HepG2 (cell line): ENCODE measurements around the gene GJD3. TPM values are rescaled to one million over a fixed set of nuclear protein-coding genes. Genes with fewer than 3 reads are reported as not detected.
A peak's percentile ranks its signal among the peaks of the same experiment; 100 is the strongest.

ENCODE experiments used
- ATAC-seq: fragments of 200-7000 bp; cut with Tn5 transposase; 3 replicates; pipeline ENCODE4 v1.9.1; 2020; ENCODE audit warnings: mild to moderate bottlenecking, moderate library complexity
- BruUV-seq: library from RNA; stranded (reverse); fragments of 400-500 nt; replicated peaks from 2 replicates; lab custom pipeline; 2021; lab: Mats Ljungman, UMichigan
- CTCF ChIA-PET: fragments of 300-600 bp; formaldehyde crosslinking; extraction: SDS; loops from one replicate; lab custom pipeline; 2021; ENCODE audit warnings: low total read pairs, inconsistent platforms, low intra/inter-chr PET ratio; lab: Yijun Ruan, JAX
- POLR2A ChIA-PET: fragments of 350-600 bp; sonication (Branson Sonifier 250); formaldehyde crosslinking; loops from one replicate; lab custom pipeline; 2020; ENCODE audit warnings: antibody characterized with exemption, inconsistent platforms; lab: Yijun Ruan, JAX
- DNase-seq: peaks from one replicate; pipeline ENCODE4 v3.0.0-alpha.2; 2015; ENCODE audit warnings: low spot score
- FAIRE-seq: peaks from 3 replicates; lab custom pipeline; 2011; peaks lifted over from hg19 to GRCh38; lab: Jason Lieb, UNC
- H2AFZ ChIP-seq: one replicate; pipeline ENCODE4 v1.6.1; 2011; ENCODE audit warnings: low read length, inconsistent platforms
- H3K27ac ChIP-seq: fragments of 300-600 bp; 3 replicates; pipeline ENCODE4 v1.8.0; 2011; ENCODE audit warnings: mixed run types, mild to moderate bottlenecking, mixed read lengths, low read length, inconsistent platforms; ENCODE audit not compliant: insufficient read depth; ENCODE audit errors: extremely low read length
- H3K27me3 ChIP-seq, 2 experiments: fragments of 200-600 bp in 1 of 2; 2 replicates in 1 of 2; 3 replicates in 1 of 2; pipeline versions ENCODE4 v1.6.0 to v1.8.0; 2011; ENCODE audit warnings: low read length in 2 of 2, mild to moderate bottlenecking in 2 of 2, moderate library complexity in 2 of 2, inconsistent platforms in 1 of 2; ENCODE audit not compliant: insufficient read depth in 2 of 2, control insufficient read depth in 1 of 2
- H3K36me3 ChIP-seq, 2 experiments: fragments of 200-600 bp in 1 of 2; replicated peaks in 1 of 2; 2 replicates in 1 of 2; 3 replicates in 1 of 2; pipeline versions ENCODE4 v1.5.1 to v1.8.0; 2011; ENCODE audit warnings: low read length in 2 of 2, inconsistent platforms in 1 of 2; ENCODE audit not compliant: insufficient read depth in 2 of 2, control insufficient read depth in 1 of 2
- H3K4me1 ChIP-seq: 2 replicates; pipeline ENCODE4 v1.5.1; 2012; ENCODE audit warnings: low read length, inconsistent platforms; ENCODE audit not compliant: insufficient read depth
- H3K4me2 ChIP-seq: 2 replicates; pipeline ENCODE4 v1.6.0; 2011; ENCODE audit warnings: low read depth, low read length, inconsistent platforms
- H3K4me3 ChIP-seq, 3 experiments: fragments of 200-600 bp in 1 of 3; sonication (generic), shearing (Covaris generic) in 1 of 3; replicated peaks in 1 of 3; 2 replicates each; pipeline ENCODE4 v1.5.1; 2011 to 2016; ENCODE audit warnings: low read length in 3 of 3, inconsistent platforms in 2 of 3, low read depth in 2 of 3, mild to moderate bottlenecking in 2 of 3, control low read depth in 1 of 3, mixed read lengths in 1 of 3; ENCODE audit not compliant: insufficient read depth in 1 of 3
- H3K79me2 ChIP-seq: one replicate; pipeline ENCODE4 v1.6.1; 2011; ENCODE audit warnings: low read length, inconsistent platforms; ENCODE audit not compliant: insufficient read depth
- H3K9ac ChIP-seq: 2 replicates; pipeline ENCODE4 v1.6.0; 2011; ENCODE audit warnings: mild to moderate bottlenecking, low read depth, low read length, inconsistent platforms; ENCODE audit not compliant: insufficient read depth
- H3K9me3 ChIP-seq: 2 replicates; pipeline ENCODE4 v1.5.1; 2012; ENCODE audit warnings: mild to moderate bottlenecking, low read length
- H4K20me1 ChIP-seq: 2 replicates; pipeline ENCODE4 v1.6.0; 2011; ENCODE audit warnings: inconsistent platforms, mild to moderate bottlenecking, low read length, moderate library complexity; ENCODE audit not compliant: insufficient read depth
- ATM ChIP-seq: fragments of 450-650 bp; IDR thresholded peaks from 2 replicates; pipeline ENCODE4 v1.7.1; 2017; ENCODE audit warnings: mild to moderate bottlenecking, borderline replicate concordance
- DR1 ChIP-seq: sonication (generic); formaldehyde crosslinking; IDR thresholded peaks from 2 replicates; pipeline ENCODE4 v1.8.0; 2021; ENCODE audit warnings: mild to moderate bottlenecking, missing genetic modification reagents, inconsistent platforms
- GABPB1 ChIP-seq: IDR thresholded peaks from 2 replicates; pipeline ENCODE4 v1.6.1; 2016; ENCODE audit warnings: mild to moderate bottlenecking, missing genetic modification reagents, moderate library complexity, missing compliant biosample characterization
- NFYB ChIP-seq: sonication (generic); formaldehyde crosslinking; IDR thresholded peaks from 2 replicates; pipeline ENCODE4 v1.4.0; 2020; ENCODE audit warnings: missing genetic modification reagents
- SETDB1 ChIP-seq: sonication (generic); formaldehyde crosslinking; IDR thresholded peaks from 2 replicates; pipeline ENCODE4 v1.5.1; 2020; ENCODE audit warnings: missing genetic modification reagents, mild to moderate bottlenecking, borderline replicate concordance
- SRSF4 ChIP-seq: fragments of 200-400 bp; formaldehyde crosslinking; IDR thresholded peaks from one replicate; pipeline ENCODE4 v1.6.1; 2018; ENCODE audit warnings: mild to moderate bottlenecking, low read depth, low read length, moderate library complexity; ENCODE audit not compliant: poor library complexity, severe bottlenecking
- SYNCRIP ChIP-seq: fragments of 200-400 bp; formaldehyde crosslinking; IDR thresholded peaks from 2 replicates; pipeline ENCODE4 v1.6.1; 2018; ENCODE audit warnings: mild to moderate bottlenecking, low read depth, low read length; ENCODE audit not compliant: insufficient read depth
- TBX2 ChIP-seq: sonication (generic); formaldehyde crosslinking; IDR thresholded peaks from 2 replicates; pipeline ENCODE4 v1.5.0; 2020; ENCODE audit warnings: missing genetic modification reagents, mild to moderate bottlenecking, borderline replicate concordance
- ZNF20 ChIP-seq: sonication (generic); formaldehyde crosslinking; IDR thresholded peaks from 2 replicates; pipeline ENCODE4 v1.4.0; 2020; ENCODE audit warnings: mild to moderate bottlenecking, moderate library complexity, missing genetic modification reagents
- ZNF317 ChIP-seq: sonication (generic); formaldehyde crosslinking; IDR thresholded peaks from 2 replicates; pipeline ENCODE4 v1.5.0; 2020; ENCODE audit warnings: mild to moderate bottlenecking, missing genetic modification reagents
- ZNF33A ChIP-seq: sonication (generic); formaldehyde crosslinking; IDR thresholded peaks from 2 replicates; pipeline ENCODE4 v1.5.1; 2020; ENCODE audit warnings: missing genetic modification reagents, mild to moderate bottlenecking, moderate library complexity, borderline replicate concordance
- ZNF441 ChIP-seq: sonication (generic); formaldehyde crosslinking; IDR thresholded peaks from 2 replicates; pipeline ENCODE4 v1.7.0; 2021; ENCODE audit warnings: missing genetic modification reagents, borderline replicate concordance
- ZNF761 ChIP-seq: sonication (generic); formaldehyde crosslinking; conservative IDR thresholded peaks from 2 replicates; pipeline ENCODE4 v1.4.0; 2020; ENCODE audit warnings: mild to moderate bottlenecking, missing genetic modification reagents
- ZNF782 ChIP-seq: sonication (generic); formaldehyde crosslinking; IDR thresholded peaks from 2 replicates; pipeline ENCODE4 v1.4.0; 2020; ENCODE audit warnings: missing genetic modification reagents, mild to moderate bottlenecking, borderline replicate concordance
- ZSCAN29 ChIP-seq: sonication (generic); formaldehyde crosslinking; conservative IDR thresholded peaks from 2 replicates; pipeline ENCODE4 v1.4.0; 2020; ENCODE audit warnings: mild to moderate bottlenecking, missing genetic modification reagents
- WGBS: methylation state at CpG from one replicate; pipeline ENCODE4 v1.1.6; 2017; ENCODE audit warnings: low lambda C conversion rate; 5-methylcytosine and 5-hydroxymethylcytosine counted together
- in situ Hi-C: cut with HindIII; loops from 2 replicates; pipeline ENCODE4 v1.10.0; 2017; ENCODE audit warnings: low pct_unique_long_range_greater_than_20kb; ENCODE audit not compliant: extremely low pct_ligation_motif_present
- intact Hi-C: fragments of 100-400 bp; cut with micrococcal nuclease; formaldehyde crosslinking; loops from one replicate; pipeline ENCODE4 v1.10.0; 2022; ENCODE audit not compliant: unreplicated experiment
- polyA plus RNA-seq, 8 experiments: library from polyadenylated mRNA; depleted of rRNA in 3 of 8; stranded (reverse) in 7 of 8; unstranded in 1 of 8; fragments of >200 nt; fragmentation: Illumina TruSeq in 4 of 8; extraction: Trizol in 4 of 8; gene quantifications; 2 replicates each; pipeline versions ENCODE4 v1.2.1 to v1.2.3, GENCODE V29; 2011 to 2016; ENCODE audit warnings: low read depth in 4 of 8, missing spikeins in 1 of 8, mixed read lengths in 1 of 8; ENCODE audit not compliant: insufficient read depth in 1 of 8
- total RNA-seq, 5 experiments: library from RNA; depleted of rRNA; stranded (reverse); fragments of >200 nt; fragmentation: Illumina TruSeq; extraction: Trizol; gene quantifications; 2 replicates each; pipeline ENCODE4 v1.2.3, GENCODE V29; 2016; ENCODE audit warnings: low read depth in 1 of 5
- TF ChIP-seq, protein P1 (sequence below): sonication (generic); formaldehyde crosslinking; IDR thresholded peaks from 2 replicates; pipeline ENCODE4 v1.4.0; 2020; ENCODE audit warnings: missing genetic modification reagents; ENCODE audit errors: not compliant biosample characterization
- TF ChIP-seq, protein P2 (sequence below): sonication (generic); formaldehyde crosslinking; IDR thresholded peaks from 2 replicates; pipeline ENCODE4 v1.4.0; 2020; ENCODE audit warnings: missing genetic modification reagents

Gene GJD3
- total and polyA plus RNA-seq, 2 of the 13 experiments (the other 11 are each of a cell fraction or from before 2014, with no cell fraction given): not detected

DNA sequence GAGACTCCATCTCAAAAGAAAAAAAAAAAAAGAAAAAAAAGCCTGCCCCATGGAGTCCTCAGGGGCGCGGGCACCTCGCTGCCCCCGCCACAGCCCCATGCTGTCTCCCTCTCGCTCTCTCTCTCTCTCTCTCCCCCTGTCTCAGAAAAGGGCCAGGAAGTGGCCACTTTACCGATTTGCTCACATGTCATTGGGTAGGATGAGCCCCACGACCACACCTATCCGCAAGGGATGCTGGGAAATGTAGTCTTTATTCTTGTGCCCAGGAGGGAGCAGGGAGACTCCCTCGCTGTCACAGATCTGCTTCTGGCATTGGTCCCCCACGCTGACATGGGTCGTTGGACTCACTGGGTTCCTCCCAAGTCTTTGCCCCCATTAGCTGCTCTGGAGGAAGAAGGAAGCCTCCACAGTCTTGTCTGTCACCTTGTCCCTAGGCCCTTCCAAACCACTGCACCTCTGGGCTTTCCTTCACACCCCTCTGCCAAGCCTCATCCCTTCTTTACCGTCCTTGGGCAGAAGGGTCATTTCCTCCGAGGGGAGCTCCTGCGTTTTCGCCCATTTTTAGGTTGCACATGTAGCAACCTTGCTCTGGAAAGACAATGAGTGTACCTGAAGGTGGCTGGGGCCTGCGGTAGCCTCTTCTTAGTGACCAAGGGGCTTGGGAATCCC, 6.9 kb upstream of the GJD3 start:
- DNase-seq (peak; percentile 31), FAIRE-seq (no peak), ATAC-seq (no peak)
- no peak overlapping the region for H3K27ac ChIP-seq
- no peak overlapping the region for H3K4me3 ChIP-seq
- no peaks in the 10 kb centered on the region for H4K20me1 ChIP-seq
- in situ Hi-C loops: no loop called here
- no TSS peak for BruUV-seq
- 89% methylated on average over 15 of the region's 16 CpGs for WGBS
- H3K27me3 ChIP-seq: no peaks in the 10 kb centered on the region
- intact Hi-C loops: no loop called here
- H3K4me2 ChIP-seq: no peak overlapping the region
- peaks cover 22% of the 10 kb centered on the region for H3K4me1 ChIP-seq
- CTCF ChIA-PET: no interaction called here
- POLR2A ChIA-PET: no interaction called here
- H3K9ac ChIP-seq: no peak overlapping the region
- H2AFZ ChIP-seq: no peak overlapping the region
- H3K79me2 ChIP-seq: no peaks in the 10 kb centered on the region
- H3K36me3 ChIP-seq: no peaks in the 10 kb centered on the region
- peaks cover 6% of the 10 kb centered on the region; the same call in 1 of the 2 replicates for H3K9me3 ChIP-seq
- TF ChIP-seq ATM: no peak
- TF ChIP-seq ZNF441 (CRISPR knock-in tag): no peak
- TF ChIP-seq ZNF20 (CRISPR knock-in tag): no peak
- peak; percentile 31; the same call in 1 of the 2 replicates for TF ChIP-seq NFYB (CRISPR knock-in tag)
- no peak for TF ChIP-seq ZNF317 (CRISPR knock-in tag)
- TF ChIP-seq ZNF761 (CRISPR knock-in tag): no peak
- no peak for TF ChIP-seq TBX2
- TF ChIP-seq ZNF33A (CRISPR knock-in tag): no peak
- no peak for TF ChIP-seq SYNCRIP
- no peak for TF ChIP-seq ZNF782 (CRISPR knock-in tag)
- no peak for TF ChIP-seq DR1 (CRISPR knock-in tag)
- TF ChIP-seq, protein P1, sequence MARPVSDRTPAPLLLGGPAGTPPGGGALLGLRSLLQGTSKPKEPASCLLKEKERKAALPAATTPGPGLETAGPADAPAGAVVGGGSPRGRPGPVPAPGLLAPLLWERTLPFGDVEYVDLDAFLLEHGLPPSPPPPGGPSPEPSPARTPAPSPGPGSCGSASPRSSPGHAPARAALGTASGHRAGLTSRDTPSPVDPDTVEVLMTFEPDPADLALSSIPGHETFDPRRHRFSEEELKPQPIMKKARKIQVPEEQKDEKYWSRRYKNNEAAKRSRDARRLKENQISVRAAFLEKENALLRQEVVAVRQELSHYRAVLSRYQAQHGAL (CRISPR knock-in tag): no peak
- TF ChIP-seq SETDB1: no peak
- TF ChIP-seq GABPB1: peak; percentile 24; the same call in 1 of the 2 replicates
- TF ChIP-seq, protein P2, sequence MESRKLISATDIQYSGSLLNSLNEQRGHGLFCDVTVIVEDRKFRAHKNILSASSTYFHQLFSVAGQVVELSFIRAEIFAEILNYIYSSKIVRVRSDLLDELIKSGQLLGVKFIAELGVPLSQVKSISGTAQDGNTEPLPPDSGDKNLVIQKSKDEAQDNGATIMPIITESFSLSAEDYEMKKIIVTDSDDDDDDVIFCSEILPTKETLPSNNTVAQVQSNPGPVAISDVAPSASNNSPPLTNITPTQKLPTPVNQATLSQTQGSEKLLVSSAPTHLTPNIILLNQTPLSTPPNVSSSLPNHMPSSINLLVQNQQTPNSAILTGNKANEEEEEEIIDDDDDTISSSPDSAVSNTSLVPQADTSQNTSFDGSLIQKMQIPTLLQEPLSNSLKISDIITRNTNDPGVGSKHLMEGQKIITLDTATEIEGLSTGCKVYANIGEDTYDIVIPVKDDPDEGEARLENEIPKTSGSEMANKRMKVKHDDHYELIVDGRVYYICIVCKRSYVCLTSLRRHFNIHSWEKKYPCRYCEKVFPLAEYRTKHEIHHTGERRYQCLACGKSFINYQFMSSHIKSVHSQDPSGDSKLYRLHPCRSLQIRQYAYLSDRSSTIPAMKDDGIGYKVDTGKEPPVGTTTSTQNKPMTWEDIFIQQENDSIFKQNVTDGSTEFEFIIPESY (CRISPR knock-in tag): 0 out of 2 replicates have a peak, but pooled peaks have one; percentile 10
- TF ChIP-seq SRSF4: no peak
- TF ChIP-seq ZSCAN29: no peak
